ENCODE measurements around the gene RPLP1.

Gene RPLP1

DNA sequence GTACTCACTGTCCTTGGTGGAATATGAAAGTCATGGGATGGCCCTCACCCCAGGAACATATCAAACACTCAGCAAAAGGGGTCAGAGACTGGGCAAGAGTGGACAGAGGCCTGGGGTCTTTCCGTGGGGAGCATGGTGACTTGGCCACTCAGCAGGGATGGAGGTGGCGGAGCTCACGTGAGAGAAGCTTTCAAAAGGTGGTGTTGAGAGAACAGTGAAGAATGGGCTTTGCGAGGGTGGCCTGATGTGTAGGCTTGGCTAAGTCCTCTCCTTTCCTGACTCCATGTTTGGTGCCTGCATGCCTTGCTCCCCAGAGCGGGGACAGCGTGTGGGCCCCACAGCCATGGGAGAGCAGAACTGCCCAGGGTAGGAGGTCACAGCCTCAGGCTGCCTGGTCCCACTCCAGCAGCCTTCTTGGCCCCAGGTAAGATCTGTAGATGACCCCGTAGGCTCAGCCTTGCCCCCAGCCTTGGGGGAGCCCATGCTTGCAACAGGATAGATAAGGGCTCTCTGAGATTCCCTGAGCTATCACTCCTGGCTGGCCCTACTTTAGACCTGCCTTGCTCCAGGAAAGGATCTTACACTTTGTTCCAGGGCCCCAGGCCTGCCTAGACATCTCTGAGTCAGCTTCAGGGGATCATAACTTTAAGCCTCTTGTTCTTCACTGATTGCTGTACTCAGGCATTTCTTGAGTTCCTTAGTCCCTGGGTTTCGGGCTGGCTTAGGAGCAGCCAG, 17.0 kb downstream of the RPLP1 start:
- DNase-seq (ENCODE audit: low read depth): no peak

GRCh38 chr15:69472046-69472445, 19.4 kb downstream of the RPLP1 start:
- no peak for DNase-seq (ENCODE audit: low read depth)

- no peak for DNase-seq (ENCODE audit: low read depth)
Measured at GRCh38 chr15:69472562-69472961, 19.9 kb downstream of the RPLP1 start.

DNA sequence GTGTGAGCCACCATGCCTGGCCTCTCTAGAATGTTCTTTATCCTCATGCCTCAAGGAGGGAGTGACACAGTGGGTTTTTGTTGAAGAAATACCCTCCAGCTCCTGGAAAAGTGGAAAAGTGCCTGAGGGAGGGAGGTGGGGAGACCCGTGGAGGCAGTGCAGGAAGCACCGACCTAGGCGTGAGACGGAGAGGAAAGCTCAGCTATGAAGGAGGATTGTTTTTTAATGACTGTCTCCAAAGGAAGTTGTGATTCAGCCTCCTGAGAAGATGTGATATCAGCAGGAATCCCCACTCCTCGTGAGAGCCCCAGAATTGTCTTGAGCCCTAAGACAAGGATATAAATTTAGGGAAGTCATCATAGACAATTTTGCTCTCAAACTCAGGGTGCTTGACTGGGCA, 21.7 kb downstream of the RPLP1 start:
- no peak for DNase-seq (ENCODE audit: low read depth)

DNA sequence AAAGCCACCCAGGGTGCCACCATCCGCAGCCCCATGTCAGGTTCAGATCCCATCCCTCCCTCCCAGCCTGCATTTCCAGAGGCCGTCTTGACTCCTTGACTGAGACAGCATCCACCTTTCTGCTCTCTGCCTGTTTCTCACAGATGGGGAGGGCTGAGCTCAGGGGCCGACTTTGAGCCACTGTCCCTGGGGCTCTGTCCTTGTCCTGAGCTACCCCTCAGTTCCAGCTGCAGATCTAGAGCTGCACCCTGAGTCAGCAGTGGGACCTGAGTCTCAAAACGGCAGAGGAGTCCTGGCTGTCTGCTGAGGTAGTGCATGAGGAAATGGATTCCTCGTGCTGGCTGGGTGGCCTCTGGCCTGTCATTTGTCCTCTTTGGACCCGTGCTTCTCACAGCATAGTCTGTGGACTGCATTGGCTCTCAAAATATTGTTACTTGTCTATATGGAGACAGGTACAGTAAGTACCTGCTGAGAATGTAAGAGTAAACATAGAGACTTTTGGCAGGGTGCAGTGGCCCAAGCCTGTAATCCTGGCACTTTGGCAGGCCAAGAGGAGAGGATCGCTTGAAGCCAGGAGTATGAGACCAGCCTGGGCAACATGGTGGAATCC, 22.3 kb downstream of the RPLP1 start:
- DNase-seq (ENCODE audit: low read depth): no peak

GRCh38 chr15:69475769-69476358, 23.2 kb downstream of the RPLP1 start:
- DNase-seq (ENCODE audit: low read depth): peak; percentile 56

- no peak for DNase-seq (ENCODE audit: low read depth)
Measured at GRCh38 chr15:69476704-69477473, 24.3 kb downstream of the RPLP1 start.

GRCh38 chr15:69478259-69478781, 25.7 kb downstream of the RPLP1 start:
- DNase-seq (ENCODE audit: low read depth): no peak

DNA sequence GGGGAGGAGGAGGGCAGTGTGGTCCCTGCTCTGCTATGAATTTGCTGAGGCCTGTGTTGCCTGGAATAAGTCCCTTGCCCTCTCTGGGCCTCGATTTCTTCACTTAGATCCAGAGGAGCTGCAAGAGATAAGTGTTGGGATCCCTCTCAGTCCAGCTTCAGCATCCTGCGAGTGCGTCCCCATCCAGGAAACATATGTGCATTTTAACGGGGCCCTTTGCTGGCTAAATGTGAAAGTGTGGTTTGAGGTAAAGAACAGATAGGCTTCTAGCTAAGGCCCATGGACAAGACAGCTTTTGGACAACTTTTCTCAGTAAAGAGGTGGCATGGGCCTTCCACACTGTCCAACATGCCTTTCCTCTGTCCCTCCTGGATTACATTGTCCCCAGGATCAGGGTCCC, 26.5 kb downstream of the RPLP1 start:
- no peak for DNase-seq (ENCODE audit: low read depth)

GRCh38 chr15:69479971-69480370, 27.4 kb downstream of the RPLP1 start:
- DNase-seq (ENCODE audit: low read depth): no peak

DNA sequence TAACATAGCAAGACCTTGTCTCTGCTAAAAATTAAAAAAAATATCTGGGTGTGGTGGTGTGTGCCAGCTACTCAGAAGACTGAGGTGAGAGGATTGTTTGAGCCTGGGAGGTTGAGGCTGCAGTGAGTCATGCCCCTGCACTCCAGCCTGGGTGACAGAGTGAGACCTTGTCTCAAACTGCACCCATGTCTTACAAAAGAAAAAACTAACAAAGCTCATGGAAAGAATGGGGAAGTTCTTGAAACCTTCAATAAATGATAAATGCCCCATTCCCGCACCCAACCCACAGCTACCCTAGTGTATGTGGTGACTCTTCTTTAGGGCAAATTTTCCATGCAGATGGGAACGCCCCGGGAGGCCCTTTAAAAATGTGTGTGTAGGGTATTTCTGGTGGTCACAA, 28.3 kb downstream of the RPLP1 start:
- DNase-seq (ENCODE audit: low read depth): no peak

DNA sequence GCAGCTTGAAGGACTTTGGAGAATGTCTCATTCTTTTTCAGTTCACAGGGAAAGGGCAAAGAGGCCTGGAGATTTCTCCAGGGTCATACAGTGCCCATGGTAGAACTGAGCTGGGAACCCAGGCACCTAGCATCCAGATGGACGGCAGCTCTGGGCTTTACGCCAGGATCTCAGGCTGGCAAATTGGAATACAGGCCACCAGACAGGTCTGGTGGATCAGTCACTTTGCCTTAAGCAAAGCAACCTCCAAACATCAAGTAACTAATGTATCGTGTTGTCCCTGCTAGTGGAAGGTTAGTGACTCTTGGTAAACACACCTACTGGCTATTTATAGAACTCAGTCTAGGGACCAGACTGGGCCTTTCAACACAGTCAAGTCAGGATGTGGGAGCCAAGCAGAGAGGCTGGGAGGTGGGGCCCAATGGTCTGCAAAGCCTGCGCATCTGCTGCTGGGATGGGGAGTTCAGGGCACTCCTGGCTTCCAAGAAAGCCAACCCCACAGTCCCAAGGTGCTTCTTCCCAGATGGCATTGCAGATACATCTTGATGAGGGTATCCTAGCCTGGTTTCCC, 30.2 kb downstream of the RPLP1 start:
- no peak for DNase-seq (ENCODE audit: low read depth)

DNA sequence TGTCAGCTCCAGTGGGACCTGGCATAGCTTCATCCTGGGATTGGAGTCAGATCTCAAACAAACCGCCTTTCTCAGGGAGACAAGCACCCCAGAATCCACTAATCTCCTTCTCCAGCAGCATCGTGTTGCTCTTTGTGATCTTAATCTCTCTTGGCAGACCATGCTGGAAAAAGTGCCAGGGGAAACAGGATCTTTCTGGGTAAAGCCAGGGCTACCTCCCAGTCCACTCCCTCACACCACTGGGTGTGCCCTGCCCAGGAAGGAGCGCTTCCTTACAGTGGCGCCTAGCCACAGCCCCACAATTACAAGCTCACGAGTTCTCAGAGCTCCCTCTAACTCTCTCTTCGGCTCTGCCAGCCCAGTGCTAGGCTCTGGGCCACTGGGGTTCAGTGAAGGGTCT, 32.2 kb downstream of the RPLP1 start:
- no peak for DNase-seq (ENCODE audit: low read depth)

DNA sequence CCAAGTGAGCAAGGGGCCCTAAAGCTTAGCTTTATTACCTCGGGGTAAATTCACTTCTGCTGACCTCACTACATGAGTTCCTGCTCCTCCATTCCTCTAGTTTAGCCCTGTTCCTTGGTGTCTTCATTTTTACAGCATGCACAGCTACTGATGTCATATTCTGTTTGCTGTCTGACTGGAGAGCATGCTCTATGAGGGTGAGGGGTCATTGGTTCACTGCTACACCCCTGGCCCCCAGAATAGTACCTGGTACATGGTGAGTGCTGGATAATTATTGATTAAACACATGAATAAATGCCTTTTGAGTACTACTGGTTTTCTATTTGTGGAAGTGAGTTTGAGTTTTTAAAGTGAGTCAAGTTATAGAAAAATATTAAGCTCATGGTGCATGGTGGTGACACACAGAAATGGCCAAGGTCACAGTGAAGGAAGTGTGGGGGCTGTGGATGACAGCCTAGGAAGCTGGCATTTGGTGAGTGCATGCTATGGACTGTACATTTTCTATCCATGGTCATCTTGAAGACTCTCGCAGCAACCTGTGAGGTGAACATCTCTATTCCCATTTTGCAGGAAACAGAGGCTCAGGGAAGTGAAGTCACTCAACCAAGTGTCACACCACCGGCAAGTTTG, 34.0 kb downstream of the RPLP1 start:
- DNase-seq (ENCODE audit: low read depth): no peak

- no peak for DNase-seq (ENCODE audit: low read depth)
Measured at GRCh38 chr15:69489073-69489571, 36.5 kb downstream of the RPLP1 start.

DNA sequence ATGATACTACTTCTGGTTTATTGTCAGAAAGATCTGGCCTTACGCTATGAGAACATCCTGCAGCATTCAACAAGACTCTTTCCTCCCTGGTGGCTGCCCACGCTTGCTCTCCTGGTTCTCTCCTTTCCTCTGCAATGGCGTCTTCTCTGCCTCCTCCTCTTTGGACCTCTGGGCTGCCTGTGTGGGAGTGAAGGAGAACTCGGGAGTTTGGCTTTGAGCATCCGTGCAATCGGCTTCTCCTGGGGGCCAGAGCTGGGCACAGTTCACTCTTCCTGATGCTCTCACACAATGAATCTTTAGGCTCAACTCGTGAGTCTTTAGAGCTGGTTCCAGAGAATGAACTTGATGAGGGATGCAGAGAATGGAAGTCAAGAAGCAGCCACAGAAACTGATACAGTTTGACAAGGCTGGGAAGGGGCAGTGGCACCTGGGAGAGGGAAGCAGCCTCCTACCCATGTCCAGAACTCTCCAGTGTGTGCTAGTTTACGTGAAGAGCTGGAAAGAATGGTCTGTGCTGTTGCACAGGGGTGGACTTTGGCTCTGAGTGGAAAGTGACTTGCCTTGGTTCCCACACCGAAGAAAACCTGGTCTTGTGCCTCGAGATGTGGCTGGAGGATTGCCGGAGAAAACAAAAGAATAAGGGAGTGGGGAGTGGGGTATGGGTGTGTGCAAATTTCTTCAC, 37.9 kb downstream of the RPLP1 start:
- DNase-seq (ENCODE audit: low read depth): no peak

DNA sequence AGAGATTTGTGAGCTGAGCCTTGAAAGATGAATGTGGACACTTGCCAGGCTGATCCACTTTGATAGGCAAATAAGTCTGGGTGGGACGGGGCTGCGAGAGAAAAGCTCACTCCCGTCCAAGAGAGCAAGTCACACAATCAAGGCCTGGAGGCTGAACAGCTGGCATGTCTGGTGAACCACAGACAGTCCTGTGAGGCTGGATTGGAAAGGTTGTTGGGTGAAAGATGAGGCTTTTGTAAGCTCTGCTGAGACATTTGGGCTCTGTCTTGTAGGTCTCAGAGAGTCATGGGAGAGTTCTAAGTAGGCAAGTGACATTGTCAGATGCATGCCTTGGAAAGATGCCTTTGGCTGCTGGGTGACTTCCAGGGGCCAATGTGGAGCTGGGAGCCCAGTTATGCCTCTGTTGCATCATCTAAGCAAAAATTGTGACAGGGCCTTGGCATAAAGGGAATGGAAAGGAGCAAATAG, 38.5 kb downstream of the RPLP1 start:
- no peak for DNase-seq (ENCODE audit: low read depth)

- DNase-seq (ENCODE audit: low read depth): no peak
Measured at GRCh38 chr15:69493406-69493805, 40.8 kb downstream of the RPLP1 start.

- DNase-seq (ENCODE audit: low read depth): no peak
Measured at GRCh38 chr15:69496001-69496400, 43.4 kb downstream of the RPLP1 start.

GRCh38 chr15:69497076-69497475, 44.5 kb downstream of the RPLP1 start:
- no peak for DNase-seq (ENCODE audit: low read depth)

DNA sequence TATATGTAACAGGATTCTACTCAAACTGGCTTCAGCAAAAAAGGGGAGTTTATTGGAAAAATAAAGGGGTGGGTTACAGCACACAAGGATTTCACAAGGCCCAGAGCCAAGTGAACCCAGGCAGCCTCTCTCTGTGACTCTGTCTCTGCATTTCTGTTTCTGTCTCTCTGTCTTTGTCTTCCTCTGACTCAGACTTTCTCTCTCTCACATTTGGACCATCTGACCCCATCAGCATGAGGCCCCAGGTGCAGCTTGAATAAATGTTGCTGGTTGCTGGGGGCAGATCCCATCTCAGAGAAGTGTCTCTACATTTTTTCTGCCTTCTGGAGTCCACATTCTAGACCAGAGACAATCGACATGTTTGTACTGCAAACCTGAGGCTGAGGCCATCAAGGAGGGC, 45.0 kb downstream of the RPLP1 start:
- DNase-seq (ENCODE audit: low read depth): no peak
